Progenitor cell of endocrine pancreas (in vitro differentiated cells): Measurements from ENCODE around the gene CEMIP2. TPM values are rescaled to one million over a fixed set of nuclear protein-coding genes. Genes with fewer than 3 reads are reported as not detected.

ENCODE experiments used
- DNase-seq: peaks from one replicate; pipeline ENCODE4 v3.0.0; 2021; ENCODE audit warnings: low spot score; ENCODE audit not compliant: unreplicated experiment
- H3K27ac Mint-ChIP-seq: 2 replicates; pipeline ENCODE4 v1.8.0; 2021; ENCODE audit warnings: mild to moderate bottlenecking, moderate library complexity, mixed read lengths
- H3K27me3 Mint-ChIP-seq: 2 replicates; pipeline ENCODE4 v1.8.0; 2021; ENCODE audit warnings: mixed read lengths
- H3K36me3 Mint-ChIP-seq: 2 replicates; pipeline ENCODE4 v1.8.0; 2022; ENCODE audit warnings: mixed read lengths; ENCODE audit not compliant: insufficient read depth
- H3K4me1 Mint-ChIP-seq: 2 replicates; pipeline ENCODE4 v1.8.0; 2021; ENCODE audit warnings: low read depth, mixed read lengths
- H3K4me3 Mint-ChIP-seq: 2 replicates; pipeline ENCODE4 v1.8.0; 2021; ENCODE audit warnings: low read depth, mild to moderate bottlenecking, moderate library complexity, mixed read lengths
- H3K9me3 Mint-ChIP-seq: 2 replicates; pipeline ENCODE4 v1.8.0; 2021; ENCODE audit warnings: low read depth, mixed read lengths
- CTCF ChIP-seq: fragments of 200-600 bp; sonication (generic); IDR thresholded peaks from one replicate; pipeline ENCODE4 v1.5.0; 2021; ENCODE audit warnings: antibody characterized with exemption, mild to moderate bottlenecking; ENCODE audit not compliant: unreplicated experiment
- total RNA-seq: library from RNA; stranded (reverse); gene quantifications from 2 replicates; pipeline ENCODE4 v1.2.1, GENCODE V29; 2021

Gene CEMIP2
- total RNA-seq, 1 donor from 2014 or later: 56.7 TPM

- no peak for TF ChIP-seq CTCF
- Mint-ChIP-seq H3K4me3 (no peak overlapping the region), H3K4me1 (peaks cover 7% of the 10 kb centered on the region), H3K27me3 (no peaks in the 10 kb centered on the region), H3K36me3 (peaks cover 28% of the 10 kb centered on the region), H3K9me3 (no peaks in the 10 kb centered on the region), H3K27ac (no peak overlapping the region)
- no peak for DNase-seq
Measured at GRCh38 chr9:71748280-71748743, 20.0 kb downstream of the CEMIP2 start.

- Mint-ChIP-seq H3K36me3 (peaks cover 26% of the 10 kb centered on the region), H3K9me3 (no peaks in the 10 kb centered on the region), H3K27me3 (no peaks in the 10 kb centered on the region), H3K4me1 (peaks cover 2% of the 10 kb centered on the region), H3K4me3 (no peak overlapping the region), H3K27ac (no peak overlapping the region)
- TF ChIP-seq CTCF: no peak
- DNase-seq: no peak
Measured at GRCh38 chr9:71747576-71747975, 20.7 kb downstream of the CEMIP2 start.

GRCh38 chr9:71746758-71747125, 21.6 kb downstream of the CEMIP2 start:
- Mint-ChIP-seq H3K36me3 (peaks cover 28% of the 10 kb centered on the region), H3K4me3 (no peak overlapping the region), H3K4me1 (peaks cover 8% of the 10 kb centered on the region), H3K9me3 (no peaks in the 10 kb centered on the region), H3K27ac (no peak overlapping the region), H3K27me3 (no peaks in the 10 kb centered on the region)
- TF ChIP-seq CTCF: no peak
- DNase-seq: no peak

- H3K36me3 Mint-ChIP-seq: peaks cover 28% of the 10 kb centered on the region
- no peak overlapping the region for H3K27ac Mint-ChIP-seq
- no peak for TF ChIP-seq CTCF
- no peak overlapping the region for H3K4me3 Mint-ChIP-seq
- DNase-seq: no peak
- no peaks in the 10 kb centered on the region for H3K27me3 Mint-ChIP-seq
- H3K9me3 Mint-ChIP-seq: no peaks in the 10 kb centered on the region
- H3K4me1 Mint-ChIP-seq: peaks cover 8% of the 10 kb centered on the region
Measured at GRCh38 chr9:71746023-71746757, 22.1 kb downstream of the CEMIP2 start.

- Mint-ChIP-seq H3K27me3 (no peaks in the 10 kb centered on the region), H3K36me3 (peaks cover 27% of the 10 kb centered on the region), H3K4me3 (no peak overlapping the region), H3K9me3 (no peaks in the 10 kb centered on the region), H3K27ac (no peak overlapping the region), H3K4me1 (peaks cover 16% of the 10 kb centered on the region)
- no peak for TF ChIP-seq CTCF
- no peak for DNase-seq
Measured at GRCh38 chr9:71744754-71745521, 23.4 kb downstream of the CEMIP2 start.
